Lower lobe of right lung (tissue), 2 donors: ENCODE data around the gene MKI67. TPM values are rescaled to one million over a fixed set of nuclear protein-coding genes. Genes with fewer than 3 reads are reported as not detected.

Experiments used
- ATAC-seq, 2 donors: fragments of 200-7000 bp; cut with Tn5 transposase; one replicate each; pipeline ENCODE4 v1.9.1; 2020 to 2022; ENCODE audit warnings: mild to moderate bottlenecking in 2 of 2, moderate library complexity in 2 of 2
- DNase-seq: peaks from one replicate; pipeline ENCODE4 v3.0.0-alpha.2; 2020
- H3K27ac ChIP-seq: fragments of 200-600 bp; one replicate; pipeline ENCODE4 v1.8.0; 2022
- H3K27me3 ChIP-seq: fragments of 200-600 bp; one replicate; pipeline ENCODE4 v1.8.0; 2022; ENCODE audit warnings: low read depth
- H3K36me3 ChIP-seq: fragments of 200-600 bp; one replicate; pipeline ENCODE4 v1.8.0; 2022; ENCODE audit warnings: mild to moderate bottlenecking
- H3K4me1 ChIP-seq: fragments of 200-600 bp; one replicate; pipeline ENCODE4 v1.8.0; 2022
- H3K4me3 ChIP-seq: fragments of 200-600 bp; one replicate; pipeline ENCODE4 v1.8.0; 2022; ENCODE audit warnings: mild to moderate bottlenecking
- H3K9me3 ChIP-seq: fragments of 200-600 bp; one replicate; pipeline ENCODE4 v1.8.0; 2022
- CTCF ChIP-seq: fragments of 200-600 bp; IDR thresholded peaks from one replicate; pipeline ENCODE4 v1.8.0; 2022; ENCODE audit warnings: antibody characterized with exemption, mild to moderate bottlenecking
- intact Hi-C: fragments of 100-400 bp; cut with DNase I; formaldehyde crosslinking; loops from one replicate; pipeline ENCODE4 v1.11.0; 2022
- total RNA-seq: library from RNA; stranded (reverse); fragmentation: NEBNext Ultra II Directional; extraction: Animal tissue kit (Norgen Biotek cat#: 25700); gene quantifications from one replicate; pipeline ENCODE4 v1.2.1, GENCODE V29; 2021
- donor health status: DM: no; HTN: yes; CAD: no; lungs with severe emphysema.

The MKI67 gene
- total RNA-seq, 1 donor from 2014 or later: 4.8 TPM

DNA sequence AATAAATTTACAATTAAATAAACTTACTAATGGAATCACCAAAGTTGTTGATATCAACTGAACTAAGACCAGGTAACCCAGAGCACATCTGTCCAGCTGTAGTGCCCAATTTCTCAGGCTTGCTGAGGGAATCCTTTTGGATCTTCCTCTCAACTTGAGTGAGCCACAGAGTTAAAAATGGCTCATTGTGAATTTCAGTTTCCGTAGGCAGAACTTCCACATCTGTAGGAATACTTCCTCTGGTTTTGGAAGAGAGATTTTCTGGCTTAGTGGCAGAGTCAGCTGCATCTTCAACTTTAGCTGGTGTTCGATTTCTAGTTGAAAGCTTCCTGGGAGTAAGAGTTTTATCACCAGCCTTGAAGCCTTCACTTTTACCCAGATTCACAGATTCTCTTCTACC is 11.3 kb downstream of the MKI67 start:
- Histone ChIP-seq H3K9me3 (no peaks in the 10 kb centered on the region), H3K27ac (no peak overlapping the region), H3K27me3 (no peaks in the 10 kb centered on the region), H3K36me3 (no peaks in the 10 kb centered on the region), H3K4me3 (no peak overlapping the region), H3K4me1 (no peaks in the 10 kb centered on the region)
- ATAC-seq (no peak), DNase-seq (no peak)
- intact Hi-C loops: no loop called here
- TF ChIP-seq CTCF: no peak

- Histone ChIP-seq H3K27ac (no peak overlapping the region), H3K4me1 (no peaks in the 10 kb centered on the region), H3K4me3 (no peak overlapping the region), H3K27me3 (no peaks in the 10 kb centered on the region), H3K36me3 (no peaks in the 10 kb centered on the region), H3K9me3 (no peaks in the 10 kb centered on the region)
- no peak for DNase-seq
- no peak for TF ChIP-seq CTCF
- no peak for ATAC-seq
- intact Hi-C loops: no loop called here
Measured at GRCh38 chr10:128113026-128113425, 13.2 kb downstream of the MKI67 start.

- TF ChIP-seq CTCF: no peak
- Histone ChIP-seq H3K9me3 (no peaks in the 10 kb centered on the region), H3K27me3 (no peaks in the 10 kb centered on the region), H3K27ac (no peak overlapping the region), H3K36me3 (no peaks in the 10 kb centered on the region), H3K4me1 (no peaks in the 10 kb centered on the region), H3K4me3 (no peak overlapping the region)
- no peak for ATAC-seq
- no peak for DNase-seq
- intact Hi-C loops: no loop called here
Measured at GRCh38 chr10:128111696-128112095, 14.5 kb downstream of the MKI67 start.

GRCh38 chr10:128110339-128110738 is 15.9 kb downstream of the MKI67 start:
- Histone ChIP-seq H3K27me3 (no peaks in the 10 kb centered on the region), H3K4me3 (no peak overlapping the region), H3K27ac (no peak overlapping the region), H3K9me3 (no peaks in the 10 kb centered on the region), H3K36me3 (no peaks in the 10 kb centered on the region), H3K4me1 (no peaks in the 10 kb centered on the region)
- TF ChIP-seq CTCF: no peak
- DNase-seq: no peak
- no peak for ATAC-seq
- intact Hi-C loops: no loop called here

- no peaks in the 10 kb centered on the region for H3K27me3 ChIP-seq
- no peaks in the 10 kb centered on the region for H3K36me3 ChIP-seq
- no peak overlapping the region for H3K27ac ChIP-seq
- H3K4me1 ChIP-seq: no peaks in the 10 kb centered on the region
- DNase-seq (no peak), ATAC-seq (no peak)
- no peak for TF ChIP-seq CTCF
- H3K9me3 ChIP-seq: no peaks in the 10 kb centered on the region
- no peak overlapping the region for H3K4me3 ChIP-seq
- intact Hi-C loops: no loop called here
Measured at GRCh38 chr10:128109707-128110106, 16.5 kb downstream of the MKI67 start.

GRCh38 chr10:128105383-128105782 is 20.8 kb downstream of the MKI67 start:
- DNase-seq (no peak), ATAC-seq (no peak)
- no peak overlapping the region for H3K4me3 ChIP-seq
- H3K27ac ChIP-seq: no peak overlapping the region
- H3K4me1 ChIP-seq: no peaks in the 10 kb centered on the region
- intact Hi-C loops: no loop called here
- no peaks in the 10 kb centered on the region for H3K9me3 ChIP-seq
- TF ChIP-seq CTCF: no peak
- no peaks in the 10 kb centered on the region for H3K36me3 ChIP-seq
- no peaks in the 10 kb centered on the region for H3K27me3 ChIP-seq
